NCI-H446 (cell line): ENCODE data around the gene KCNJ18.
A peak's percentile ranks its signal among the peaks of the same experiment; 100 is the strongest.
"Not testable (repeated sequence)": the region's sequence is repeated elsewhere in the genome, so short reads cannot be mapped to it uniquely, and the experiment has no call there.

Experiments
- DNase-seq, 2 experiments: peaks; one replicate each; lab custom pipeline; 2025; lab: John Stamatoyannopoulos, UW

The KCNJ18 gene

GRCh38 chr17:21685061-21685795, 7.1 kb upstream of the KCNJ18 start:
- not testable (repeated sequence) for DNase-seq

GRCh38 chr17:21686165-21687015, 5.9 kb upstream of the KCNJ18 start:
- no peak for DNase-seq

- DNase-seq, result no peak
Measured at GRCh38 chr17:21687136-21687953, 5.0 kb upstream of the KCNJ18 start.

GRCh38 chr17:21688293-21688949, 3.9 kb upstream of the KCNJ18 start:
- no peak for DNase-seq

- DNase-seq, result peak in 1 of 2 experiments; percentile 42
Measured at GRCh38 chr17:21689604-21690003, 2.7 kb upstream of the KCNJ18 start.

GRCh38 chr17:21690811-21691210, 1.5 kb upstream of the KCNJ18 start:
- not testable (repeated sequence) for DNase-seq

GRCh38 chr17:21691481-21691880, 842 bp upstream of the KCNJ18 start:
- DNase-seq, result not testable (repeated sequence)

GRCh38 chr17:21692704-21693065, 362 bp downstream of the KCNJ18 start:
- not testable (repeated sequence) for DNase-seq

GRCh38 chr17:21693391-21693796, 1.1 kb downstream of the KCNJ18 start:
- not testable (repeated sequence) for DNase-seq

- not testable (repeated sequence) for DNase-seq
Measured at GRCh38 chr17:21693937-21694336, 1.6 kb downstream of the KCNJ18 start.

- not testable (repeated sequence) for DNase-seq
Measured at GRCh38 chr17:21696227-21696626, 3.9 kb downstream of the KCNJ18 start.

- DNase-seq, result not testable (repeated sequence)
Measured at GRCh38 chr17:21696842-21697507, 4.7 kb downstream of the KCNJ18 start.

- DNase-seq, result not testable (repeated sequence)
Measured at GRCh38 chr17:21697508-21697860, 5.2 kb downstream of the KCNJ18 start.

- not testable (repeated sequence) for DNase-seq
Measured at GRCh38 chr17:21698437-21699075, 6.2 kb downstream of the KCNJ18 start.

- DNase-seq, result not testable (repeated sequence)
Measured at GRCh38 chr17:21699124-21699523, 6.8 kb downstream of the KCNJ18 start.

GRCh38 chr17:21699573-21700236, 7.4 kb downstream of the KCNJ18 start:
- not testable (repeated sequence) for DNase-seq

GRCh38 chr17:21701090-21701489, 8.8 kb downstream of the KCNJ18 start:
- not testable (repeated sequence) for DNase-seq

- not testable (repeated sequence) for DNase-seq
Measured at GRCh38 chr17:21702029-21702428, 9.7 kb downstream of the KCNJ18 start.

GRCh38 chr17:21702521-21702920, 10.2 kb downstream of the KCNJ18 start:
- not testable (repeated sequence) for DNase-seq
